Lower lobe of right lung (tissue), 2 donors: ENCODE data around the gene MAPT. TPM values are rescaled to one million over a fixed set of nuclear protein-coding genes. Genes with fewer than 3 reads are reported as not detected.

ENCODE experiments used
- ATAC-seq, 2 donors: fragments of 200-7000 bp; cut with Tn5 transposase; one replicate each; pipeline ENCODE4 v1.9.1; 2020 to 2022; ENCODE audit warnings: mild to moderate bottlenecking in 2 of 2, moderate library complexity in 2 of 2
- DNase-seq: peaks from one replicate; pipeline ENCODE4 v3.0.0-alpha.2; 2020
- H3K27ac ChIP-seq: fragments of 200-600 bp; one replicate; pipeline ENCODE4 v1.8.0; 2022
- H3K27me3 ChIP-seq: fragments of 200-600 bp; one replicate; pipeline ENCODE4 v1.8.0; 2022; ENCODE audit warnings: low read depth
- H3K36me3 ChIP-seq: fragments of 200-600 bp; one replicate; pipeline ENCODE4 v1.8.0; 2022; ENCODE audit warnings: mild to moderate bottlenecking
- H3K4me1 ChIP-seq: fragments of 200-600 bp; one replicate; pipeline ENCODE4 v1.8.0; 2022
- H3K4me3 ChIP-seq: fragments of 200-600 bp; one replicate; pipeline ENCODE4 v1.8.0; 2022; ENCODE audit warnings: mild to moderate bottlenecking
- H3K9me3 ChIP-seq: fragments of 200-600 bp; one replicate; pipeline ENCODE4 v1.8.0; 2022
- intact Hi-C: fragments of 100-400 bp; cut with DNase I; formaldehyde crosslinking; loops from one replicate; pipeline ENCODE4 v1.11.0; 2022
- total RNA-seq: library from RNA; stranded (reverse); fragmentation: NEBNext Ultra II Directional; extraction: Animal tissue kit (Norgen Biotek cat#: 25700); gene quantifications from one replicate; pipeline ENCODE4 v1.2.1, GENCODE V29; 2021
- TF ChIP-seq, protein P1 (sequence below): fragments of 200-600 bp; IDR thresholded peaks from one replicate; pipeline ENCODE4 v1.8.0; 2022; ENCODE audit warnings: antibody characterized with exemption, mild to moderate bottlenecking
- donor health status: DM: no; HTN: yes; CAD: no; lungs with severe emphysema.

Gene MAPT
- total RNA-seq, 1 donor from 2014 or later, result 5.5 TPM

DNA sequence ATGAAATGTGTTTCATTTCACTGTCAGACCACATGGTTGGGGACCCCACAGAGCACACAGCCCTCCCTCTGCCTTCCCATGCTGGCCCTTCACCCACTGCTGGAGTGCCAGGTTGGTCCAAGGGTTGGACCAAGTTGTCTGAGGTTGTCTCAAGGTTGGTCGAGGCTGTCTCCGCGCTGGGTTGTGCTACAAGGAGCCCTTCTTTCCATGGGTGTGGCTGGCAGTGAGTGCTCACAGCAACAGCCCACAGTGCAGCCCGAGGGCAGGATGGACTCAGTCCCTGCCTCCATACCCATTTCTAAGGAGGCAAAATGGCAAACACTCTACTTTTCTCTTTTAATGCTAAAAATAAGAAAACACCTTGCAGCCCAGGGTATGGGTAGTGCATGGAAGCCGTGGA, 68.9 kb downstream of the MAPT start:
- DNase-seq (no peak), ATAC-seq (no peak)
- no peaks in the 10 kb centered on the region for H3K36me3 ChIP-seq
- no peak overlapping the region for H3K4me3 ChIP-seq
- TF ChIP-seq, protein P1, sequence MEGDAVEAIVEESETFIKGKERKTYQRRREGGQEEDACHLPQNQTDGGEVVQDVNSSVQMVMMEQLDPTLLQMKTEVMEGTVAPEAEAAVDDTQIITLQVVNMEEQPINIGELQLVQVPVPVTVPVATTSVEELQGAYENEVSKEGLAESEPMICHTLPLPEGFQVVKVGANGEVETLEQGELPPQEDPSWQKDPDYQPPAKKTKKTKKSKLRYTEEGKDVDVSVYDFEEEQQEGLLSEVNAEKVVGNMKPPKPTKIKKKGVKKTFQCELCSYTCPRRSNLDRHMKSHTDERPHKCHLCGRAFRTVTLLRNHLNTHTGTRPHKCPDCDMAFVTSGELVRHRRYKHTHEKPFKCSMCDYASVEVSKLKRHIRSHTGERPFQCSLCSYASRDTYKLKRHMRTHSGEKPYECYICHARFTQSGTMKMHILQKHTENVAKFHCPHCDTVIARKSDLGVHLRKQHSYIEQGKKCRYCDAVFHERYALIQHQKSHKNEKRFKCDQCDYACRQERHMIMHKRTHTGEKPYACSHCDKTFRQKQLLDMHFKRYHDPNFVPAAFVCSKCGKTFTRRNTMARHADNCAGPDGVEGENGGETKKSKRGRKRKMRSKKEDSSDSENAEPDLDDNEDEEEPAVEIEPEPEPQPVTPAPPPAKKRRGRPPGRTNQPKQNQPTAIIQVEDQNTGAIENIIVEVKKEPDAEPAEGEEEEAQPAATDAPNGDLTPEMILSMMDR, result no peak
- H3K9me3 ChIP-seq, result no peaks in the 10 kb centered on the region
- no peak overlapping the region for H3K27ac ChIP-seq
- H3K27me3 ChIP-seq, result peaks cover 6% of the 10 kb centered on the region
- intact Hi-C loops, result no loop called here
- no peaks in the 10 kb centered on the region for H3K4me1 ChIP-seq

DNA sequence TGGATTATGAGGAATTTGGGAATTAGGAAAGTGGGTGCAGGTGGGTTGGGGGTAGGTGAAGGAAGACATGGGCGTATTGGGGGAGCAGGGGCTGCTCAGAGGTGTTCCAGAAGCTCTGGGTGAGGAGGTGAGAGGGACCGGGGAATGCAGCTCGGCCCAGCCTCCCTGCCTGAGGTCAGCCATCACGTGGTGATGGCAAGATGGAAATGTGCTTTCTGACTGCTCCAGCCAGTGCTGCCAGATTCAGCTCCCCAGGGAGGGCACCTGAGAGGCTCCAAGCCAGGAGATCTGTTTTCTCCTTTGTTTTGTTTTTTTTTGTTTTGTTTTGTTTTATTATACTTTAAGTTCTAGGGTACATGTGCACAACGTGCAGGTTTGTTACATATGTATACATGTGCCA, 69.5 kb downstream of the MAPT start:
- Histone ChIP-seq H3K9me3 (no peaks in the 10 kb centered on the region), H3K4me1 (no peaks in the 10 kb centered on the region), H3K4me3 (no peak overlapping the region), H3K27ac (no peak overlapping the region), H3K36me3 (no peaks in the 10 kb centered on the region), H3K27me3 (peaks cover 6% of the 10 kb centered on the region)
- intact Hi-C loops, result no loop called here
- TF ChIP-seq, protein P1, result no peak
- ATAC-seq (no peak), DNase-seq (no peak)

GRCh38 chr17:45964634-45965033, 70.3 kb downstream of the MAPT start:
- no peak overlapping the region for H3K4me3 ChIP-seq
- no peak overlapping the region for H3K27ac ChIP-seq
- no peaks in the 10 kb centered on the region for H3K4me1 ChIP-seq
- DNase-seq (no peak), ATAC-seq (no peak)
- TF ChIP-seq, protein P1, result no peak
- H3K27me3 ChIP-seq, result peaks cover 6% of the 10 kb centered on the region
- H3K36me3 ChIP-seq, result no peaks in the 10 kb centered on the region
- intact Hi-C loops, result no loop called here
- H3K9me3 ChIP-seq, result no peaks in the 10 kb centered on the region

DNA sequence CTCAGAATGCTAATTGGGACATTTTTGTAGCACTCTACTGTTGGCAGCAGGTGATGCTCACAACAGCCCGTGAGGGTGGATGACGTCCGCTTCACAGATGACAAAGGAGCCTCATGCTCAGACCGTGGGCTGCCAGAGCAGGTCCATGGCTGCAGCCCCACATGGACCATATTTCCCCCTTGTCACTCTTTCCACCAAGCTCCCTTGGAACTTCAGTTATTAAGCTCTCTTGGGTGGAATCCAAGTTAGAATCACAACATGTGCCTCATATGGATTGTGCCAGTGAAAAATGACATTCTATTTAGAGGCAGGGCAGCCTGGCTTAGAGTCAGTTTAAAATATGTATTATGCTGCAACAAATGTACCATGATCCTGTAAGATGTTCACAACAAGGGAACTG, 71.5 kb downstream of the MAPT start:
- ATAC-seq (no peak), DNase-seq (no peak)
- H3K27ac ChIP-seq, result no peak overlapping the region
- no peak overlapping the region for H3K4me3 ChIP-seq
- H3K4me1 ChIP-seq, result no peaks in the 10 kb centered on the region
- TF ChIP-seq, protein P1, result no peak
- H3K9me3 ChIP-seq, result no peaks in the 10 kb centered on the region
- H3K36me3 ChIP-seq, result no peaks in the 10 kb centered on the region
- intact Hi-C loops, result no loop called here
- H3K27me3 ChIP-seq, result peaks cover 6% of the 10 kb centered on the region

GRCh38 chr17:45966606-45967280, 72.4 kb downstream of the MAPT start:
- Histone ChIP-seq H3K36me3 (no peaks in the 10 kb centered on the region), H3K27me3 (peaks cover 6% of the 10 kb centered on the region), H3K4me3 (no peak overlapping the region), H3K9me3 (no peaks in the 10 kb centered on the region), H3K4me1 (no peaks in the 10 kb centered on the region), H3K27ac (no peak overlapping the region)
- DNase-seq (no peak), ATAC-seq (no peak)
- TF ChIP-seq, protein P1, result no peak
- intact Hi-C loops, result no loop called here
